Measurements from ENCODE around the gene TRIM73. TPM values are rescaled to one million over a fixed set of nuclear protein-coding genes. Genes with fewer than 3 reads are reported as not detected.
"Not testable (repeated sequence)": the region's sequence is repeated elsewhere in the genome, so short reads cannot be mapped to it uniquely, and the experiment has no call there.

The TRIM73 gene
- total RNA-seq, 1 experiment from 2014 or later, result 0.39 TPM

- H3K27ac ChIP-seq (ENCODE audit: low read depth, low read length, poor library complexity, severe bottlenecking); DNase-seq (ENCODE audit: low spot score); intact Hi-C loops (cut with micrococcal nuclease; ENCODE audit: unreplicated experiment); H3K4me3 ChIP-seq (ENCODE audit: low read depth, low read length, poor library complexity, severe bottlenecking); CTCF ChIA-PET; H3K4me1 ChIP-seq (ENCODE audit: insufficient read depth, low read length, poor library complexity, severe bottlenecking); POLR2A ChIA-PET (ENCODE audit: low non-redundant PET); H3K36me3 ChIP-seq (ENCODE audit: insufficient read depth, low read length, poor library complexity, severe bottlenecking); BruUV-seq (replicated peaks); H3K9me3 ChIP-seq (ENCODE audit: low read depth, low read length, poor library complexity, severe bottlenecking); H3K27me3 ChIP-seq (replicated peaks; ENCODE audit: insufficient read depth, low read depth, low read length, poor library complexity): not testable (repeated sequence)
Measured at GRCh38 chr7:75374519-75375317, 20.7 kb upstream of the TRIM73 start.

DNA sequence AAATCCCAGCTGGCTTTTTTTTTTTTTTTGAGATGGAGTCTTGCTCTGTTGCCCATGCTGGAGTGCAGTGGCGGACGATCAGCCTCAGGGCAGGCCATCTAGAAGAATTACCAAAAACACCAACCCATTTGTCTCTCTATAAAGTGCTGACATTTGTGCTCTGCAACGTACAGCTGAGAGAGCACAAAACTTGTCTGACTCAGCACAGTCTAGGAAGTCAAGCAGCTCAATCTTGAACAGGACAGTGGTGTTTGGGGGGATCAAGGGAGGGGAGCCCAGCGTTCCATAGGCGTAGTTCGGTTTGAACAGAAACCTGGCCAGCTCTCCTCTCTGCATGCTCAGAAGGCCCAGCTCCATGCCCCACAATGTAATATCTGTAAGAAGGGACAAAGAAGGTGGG lies 2.2 kb upstream of the TRIM73 start:
- intact Hi-C loops (cut with micrococcal nuclease; ENCODE audit: unreplicated experiment); POLR2A ChIA-PET (ENCODE audit: low non-redundant PET); BruUV-seq (replicated peaks): not testable (repeated sequence)

GRCh38 chr7:75397865-75398264 lies 2.4 kb downstream of the TRIM73 start:
- H3K27ac ChIP-seq (ENCODE audit: low read depth, low read length, poor library complexity, severe bottlenecking); H3K4me1 ChIP-seq (ENCODE audit: insufficient read depth, low read length, poor library complexity, severe bottlenecking); BruUV-seq (replicated peaks); H3K4me3 ChIP-seq (ENCODE audit: low read depth, low read length, poor library complexity, severe bottlenecking); H3K9me3 ChIP-seq (ENCODE audit: low read depth, low read length, poor library complexity, severe bottlenecking); intact Hi-C loops (cut with micrococcal nuclease; ENCODE audit: unreplicated experiment); CTCF ChIA-PET; H3K27me3 ChIP-seq (replicated peaks; ENCODE audit: insufficient read depth, low read depth, low read length, poor library complexity); POLR2A ChIA-PET (ENCODE audit: low non-redundant PET); DNase-seq (ENCODE audit: low spot score); H3K36me3 ChIP-seq (ENCODE audit: insufficient read depth, low read length, poor library complexity, severe bottlenecking): not testable (repeated sequence)

More for the DNA sequence above, 2.2 kb upstream of the TRIM73 start:
- H3K4me1 ChIP-seq (ENCODE audit: insufficient read depth, low read length, poor library complexity, severe bottlenecking); H3K4me3 ChIP-seq (ENCODE audit: low read depth, low read length, poor library complexity, severe bottlenecking); CTCF ChIA-PET; H3K9me3 ChIP-seq (ENCODE audit: low read depth, low read length, poor library complexity, severe bottlenecking); DNase-seq (ENCODE audit: low spot score); H3K36me3 ChIP-seq (ENCODE audit: insufficient read depth, low read length, poor library complexity, severe bottlenecking); H3K27me3 ChIP-seq (replicated peaks; ENCODE audit: insufficient read depth, low read depth, low read length, poor library complexity); H3K27ac ChIP-seq (ENCODE audit: low read depth, low read length, poor library complexity, severe bottlenecking): not testable (repeated sequence)

GRCh38 chr7:75398771-75399700 lies 3.6 kb downstream of the TRIM73 start:
- BruUV-seq (replicated peaks); intact Hi-C loops (cut with micrococcal nuclease; ENCODE audit: unreplicated experiment); H3K4me1 ChIP-seq (ENCODE audit: insufficient read depth, low read length, poor library complexity, severe bottlenecking); H3K9me3 ChIP-seq (ENCODE audit: low read depth, low read length, poor library complexity, severe bottlenecking); H3K27ac ChIP-seq (ENCODE audit: low read depth, low read length, poor library complexity, severe bottlenecking); DNase-seq (ENCODE audit: low spot score); H3K4me3 ChIP-seq (ENCODE audit: low read depth, low read length, poor library complexity, severe bottlenecking); H3K27me3 ChIP-seq (replicated peaks; ENCODE audit: insufficient read depth, low read depth, low read length, poor library complexity); POLR2A ChIA-PET (ENCODE audit: low non-redundant PET); CTCF ChIA-PET; H3K36me3 ChIP-seq (ENCODE audit: insufficient read depth, low read length, poor library complexity, severe bottlenecking): not testable (repeated sequence)

DNA sequence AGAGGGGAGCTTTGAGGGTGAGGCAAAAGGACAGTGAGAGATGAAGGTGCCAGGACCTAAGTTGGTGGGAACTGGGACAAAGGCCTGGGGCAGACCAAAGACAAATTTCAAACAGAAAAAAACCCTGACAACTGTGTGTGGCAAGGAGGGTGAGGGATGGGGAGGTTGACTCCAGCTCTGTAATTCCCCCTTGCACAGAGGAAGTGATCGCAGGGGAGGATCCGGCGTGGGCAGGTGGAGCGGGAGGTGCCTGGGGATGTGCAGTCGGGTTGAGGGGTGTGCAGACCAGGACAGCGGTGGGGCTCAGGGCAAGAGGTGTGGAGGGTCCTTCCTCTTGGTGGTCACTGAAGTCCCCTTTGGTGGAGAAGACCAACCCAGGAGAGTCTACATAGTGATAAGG lies 5.1 kb downstream of the TRIM73 start:
- BruUV-seq (replicated peaks); intact Hi-C loops (cut with micrococcal nuclease; ENCODE audit: unreplicated experiment); H3K4me1 ChIP-seq (ENCODE audit: insufficient read depth, low read length, poor library complexity, severe bottlenecking); H3K27ac ChIP-seq (ENCODE audit: low read depth, low read length, poor library complexity, severe bottlenecking); H3K9me3 ChIP-seq (ENCODE audit: low read depth, low read length, poor library complexity, severe bottlenecking); H3K4me3 ChIP-seq (ENCODE audit: low read depth, low read length, poor library complexity, severe bottlenecking); DNase-seq (ENCODE audit: low spot score); H3K27me3 ChIP-seq (replicated peaks; ENCODE audit: insufficient read depth, low read depth, low read length, poor library complexity); CTCF ChIA-PET; H3K36me3 ChIP-seq (ENCODE audit: insufficient read depth, low read length, poor library complexity, severe bottlenecking); POLR2A ChIA-PET (ENCODE audit: low non-redundant PET): not testable (repeated sequence)

DNA sequence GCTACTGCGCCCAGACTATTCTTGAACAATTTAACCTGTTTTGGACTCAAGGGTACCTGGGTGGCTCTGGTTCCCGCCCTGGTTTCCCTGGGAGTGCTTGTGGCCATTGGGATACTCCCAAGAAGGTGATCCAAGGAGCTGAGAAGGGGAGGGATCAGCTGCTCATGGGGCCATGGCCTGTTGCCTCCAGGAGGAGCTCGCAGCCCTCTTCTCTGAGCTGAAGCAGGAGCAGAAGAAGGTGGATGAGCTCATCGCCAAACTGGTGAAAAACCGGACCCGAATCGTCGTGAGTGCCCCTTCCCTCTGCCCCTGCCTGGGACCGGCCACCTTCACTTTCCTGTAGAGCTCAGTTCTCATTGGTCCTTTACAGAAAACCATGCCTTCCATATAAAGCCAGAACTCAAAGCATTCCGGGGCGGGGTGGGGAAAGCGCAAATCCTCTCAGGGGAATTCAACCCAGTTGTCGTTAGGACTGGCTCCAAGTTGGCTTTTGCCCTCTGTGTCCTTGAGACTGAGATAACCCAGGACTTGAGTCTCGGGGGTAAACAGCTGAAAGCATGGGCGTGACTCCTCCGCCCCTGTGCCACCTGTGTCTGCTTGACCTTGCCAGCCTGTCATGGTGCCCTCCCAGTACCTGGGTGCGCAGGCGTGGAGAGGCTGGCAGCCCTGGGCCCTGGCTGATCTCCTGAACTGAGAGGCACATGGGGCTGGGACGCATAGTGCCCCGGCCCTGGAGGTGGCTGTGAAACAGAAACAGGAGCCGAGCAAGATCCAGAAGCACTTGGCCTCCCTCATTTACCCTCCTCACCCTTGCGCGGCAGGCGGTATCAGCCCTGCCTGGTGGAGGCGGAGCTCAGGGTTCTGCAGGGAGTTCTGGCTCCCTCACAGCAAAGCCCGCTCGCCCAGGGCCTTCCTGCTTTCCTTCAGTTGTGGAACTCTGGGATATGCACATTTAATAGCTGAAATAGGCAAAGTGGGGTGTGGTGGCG lies 8.3 kb downstream of the TRIM73 start:
- POLR2A ChIA-PET (ENCODE audit: low non-redundant PET); H3K27me3 ChIP-seq (replicated peaks; ENCODE audit: insufficient read depth, low read depth, low read length, poor library complexity); BruUV-seq (replicated peaks); H3K36me3 ChIP-seq (ENCODE audit: insufficient read depth, low read length, poor library complexity, severe bottlenecking); H3K4me3 ChIP-seq (ENCODE audit: low read depth, low read length, poor library complexity, severe bottlenecking); DNase-seq (ENCODE audit: low spot score); H3K4me1 ChIP-seq (ENCODE audit: insufficient read depth, low read length, poor library complexity, severe bottlenecking); intact Hi-C loops (cut with micrococcal nuclease; ENCODE audit: unreplicated experiment); H3K9me3 ChIP-seq (ENCODE audit: low read depth, low read length, poor library complexity, severe bottlenecking); H3K27ac ChIP-seq (ENCODE audit: low read depth, low read length, poor library complexity, severe bottlenecking); CTCF ChIA-PET: not testable (repeated sequence)

DNA sequence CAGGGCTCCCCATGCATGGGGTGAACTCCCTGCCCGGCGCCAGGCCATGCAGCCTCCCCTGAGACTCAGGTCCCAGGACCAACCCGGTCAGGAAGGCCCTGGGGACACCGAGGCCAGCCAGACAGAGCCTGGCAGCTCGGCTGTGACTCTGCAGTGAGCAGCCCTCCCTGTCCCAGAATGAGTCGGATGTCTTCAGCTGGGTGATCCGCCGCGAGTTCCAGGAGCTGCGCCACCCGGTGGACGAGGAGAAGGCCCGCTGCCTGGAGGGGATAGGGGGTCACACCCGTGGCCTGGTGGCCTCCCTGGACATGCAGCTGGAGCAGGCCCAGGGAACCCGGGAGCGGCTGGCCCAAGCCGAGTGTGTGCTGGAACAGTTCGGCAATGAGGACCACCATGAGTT lies 9.2 kb downstream of the TRIM73 start:
- H3K27ac ChIP-seq (ENCODE audit: low read depth, low read length, poor library complexity, severe bottlenecking); H3K27me3 ChIP-seq (replicated peaks; ENCODE audit: insufficient read depth, low read depth, low read length, poor library complexity); BruUV-seq (replicated peaks); POLR2A ChIA-PET (ENCODE audit: low non-redundant PET); CTCF ChIA-PET; DNase-seq (ENCODE audit: low spot score); H3K36me3 ChIP-seq (ENCODE audit: insufficient read depth, low read length, poor library complexity, severe bottlenecking); H3K4me1 ChIP-seq (ENCODE audit: insufficient read depth, low read length, poor library complexity, severe bottlenecking); H3K9me3 ChIP-seq (ENCODE audit: low read depth, low read length, poor library complexity, severe bottlenecking); H3K4me3 ChIP-seq (ENCODE audit: low read depth, low read length, poor library complexity, severe bottlenecking); intact Hi-C loops (cut with micrococcal nuclease; ENCODE audit: unreplicated experiment): not testable (repeated sequence)

Measured in A673 (cell line).